IPS DF 6.9 (cell line): ENCODE results near the gene TDRKH.
"Not testable (repeated sequence)": the region's sequence is repeated elsewhere in the genome, so short reads cannot be mapped to it uniquely, and the experiment has no call there.

Experiments used
- DNase-seq: peaks from one replicate; pipeline ENCODE4 v3.0.0-alpha.2; 2013; ENCODE audit warnings: low read depth, low spot score
- H3K27ac ChIP-seq: one replicate; pipeline ENCODE4 v1.5.1; 2013; ENCODE audit warnings: low read length, control low read depth
- H3K27me3 ChIP-seq: 2 replicates; pipeline ENCODE4 v1.6.1; 2013; ENCODE audit warnings: mild to moderate bottlenecking, low read length; ENCODE audit not compliant: control insufficient read depth, insufficient read depth
- H3K36me3 ChIP-seq: 2 replicates; pipeline ENCODE4 v1.6.1; 2013; ENCODE audit warnings: low read length; ENCODE audit not compliant: control insufficient read depth, insufficient read depth
- H3K4me1 ChIP-seq: 2 replicates; pipeline ENCODE4 v1.6.1; 2013; ENCODE audit warnings: low read length; ENCODE audit not compliant: control insufficient read depth, insufficient read depth
- H3K4me3 ChIP-seq: 2 replicates; pipeline ENCODE4 v1.5.1; 2013; ENCODE audit warnings: mild to moderate bottlenecking, low read length
- H3K9me3 ChIP-seq: 2 replicates; pipeline ENCODE4 v1.6.1; 2013; ENCODE audit warnings: low read length, inconsistent platforms; ENCODE audit not compliant: control insufficient read depth, insufficient read depth
- WGBS: extraction: QIAGEN DNeasy Blood & Tissue Kit; methylation state at CpG from one replicate; pipeline ENCODE4 v1.1.7; 2013; ENCODE audit warnings: mixed read lengths, missing lambda C conversion rate; ENCODE audit not compliant: insufficient read length, insufficient coverage; 5-methylcytosine and 5-hydroxymethylcytosine counted together

TDRKH gene

GRCh38 chr1:151768351-151769066 lies 21.8 kb downstream of the TDRKH start:
- H3K36me3 ChIP-seq, H3K27ac ChIP-seq, H3K27me3 ChIP-seq, H3K4me3 ChIP-seq, H3K9me3 ChIP-seq, H3K4me1 ChIP-seq, DNase-seq: not testable (repeated sequence)
- WGBS = no CpG with 5 or more reads among the region's 7 CpGs

GRCh38 chr1:151763990-151764389 lies 26.3 kb downstream of the TDRKH start:
- 100% methylated on average over 2 of the region's 10 CpGs for WGBS

GRCh38 chr1:151762941-151763921 lies 27.1 kb downstream of the TDRKH start, which contains the start of gene MRPL9:
MRPL9 (minus strand) TSS chr1:151763496; CDS start chr1:151763479, 17 bp downstream.
- H3K27ac ChIP-seq = no peak within 1 kb of the TSS
- no CpG with 5 or more reads among the region's 68 CpGs for WGBS
- no peaks in the 10 kb centered on the region for H3K9me3 ChIP-seq
- H3K27me3 ChIP-seq = no peaks in the 10 kb centered on the region
- peak; percentile 35 for DNase-seq
- H3K4me1 ChIP-seq = peaks cover 1% of the 10 kb centered on the region; the same call in 1 of the 2 replicates
- peak within 1 kb of the TSS; percentile 88 for H3K4me3 ChIP-seq
- peaks cover 15% of the 10 kb centered on the region for H3K36me3 ChIP-seq

More at GRCh38 chr1:151763990-151764389, 26.3 kb downstream of the TDRKH start:
- Histone ChIP-seq H3K27ac (no peak overlapping the region), H3K27me3 (no peaks in the 10 kb centered on the region), H3K4me1 (peaks cover 1% of the 10 kb centered on the region; the same call in 1 of the 2 replicates), H3K9me3 (no peaks in the 10 kb centered on the region), H3K4me3 (peak overlapping the region; percentile 88; the same call in 1 of the 2 replicates), H3K36me3 (peaks cover 15% of the 10 kb centered on the region)
- no peak for DNase-seq

GRCh38 chr1:151760597-151761385 lies 29.5 kb downstream of the TDRKH start:
- H3K4me1 ChIP-seq = peaks cover 1% of the 10 kb centered on the region; the same call in 1 of the 2 replicates
- H3K27ac ChIP-seq = no peak overlapping the region
- WGBS = no CpG with 5 or more reads among the region's 7 CpGs

GRCh38 chr1:151759241-151759640 lies 31.1 kb downstream of the TDRKH start:
- DNase-seq = no peak
- no peak overlapping the region for H3K4me3 ChIP-seq
- no peaks in the 10 kb centered on the region for H3K27me3 ChIP-seq
- no peaks in the 10 kb centered on the region for H3K9me3 ChIP-seq
- peaks cover 1% of the 10 kb centered on the region; the same call in 1 of the 2 replicates for H3K4me1 ChIP-seq
- H3K27ac ChIP-seq = no peak overlapping the region
- H3K36me3 ChIP-seq = peaks cover 18% of the 10 kb centered on the region

More at GRCh38 chr1:151760597-151761385, 29.5 kb downstream of the TDRKH start:
- no peak for DNase-seq
- no peaks in the 10 kb centered on the region for H3K27me3 ChIP-seq
- no peak overlapping the region for H3K4me3 ChIP-seq
- peaks cover 18% of the 10 kb centered on the region for H3K36me3 ChIP-seq
- no peaks in the 10 kb centered on the region for H3K9me3 ChIP-seq

GRCh38 chr1:151756291-151756690 lies 34.0 kb downstream of the TDRKH start:
- Histone ChIP-seq H3K27ac (no peak overlapping the region), H3K4me1 (no peaks in the 10 kb centered on the region), H3K27me3 (no peaks in the 10 kb centered on the region), H3K9me3 (no peaks in the 10 kb centered on the region), H3K4me3 (no peak overlapping the region), H3K36me3 (peaks cover 12% of the 10 kb centered on the region)
- WGBS = no CpG with 5 or more reads among the region's 1 CpG
- no peak for DNase-seq

GRCh38 chr1:151741516-151741915 lies 48.8 kb downstream of the TDRKH start:
- Histone ChIP-seq H3K4me3 (no peak overlapping the region), H3K4me1 (no peaks in the 10 kb centered on the region), H3K27ac (no peak overlapping the region), H3K27me3 (no peaks in the 10 kb centered on the region), H3K9me3 (peaks cover 3% of the 10 kb centered on the region), H3K36me3 (no peaks in the 10 kb centered on the region)
- no CpG with 5 or more reads among the region's 4 CpGs for WGBS
- DNase-seq = no peak

GRCh38 chr1:151739590-151740355 lies 50.5 kb downstream of the TDRKH start:
- Histone ChIP-seq H3K27ac (no peak overlapping the region), H3K4me3 (no peak overlapping the region), H3K27me3 (no peaks in the 10 kb centered on the region), H3K36me3 (no peaks in the 10 kb centered on the region), H3K9me3 (peaks cover 3% of the 10 kb centered on the region), H3K4me1 (no peaks in the 10 kb centered on the region)
- no peak for DNase-seq
- WGBS = no CpG with 5 or more reads among the region's 3 CpGs

DNA sequence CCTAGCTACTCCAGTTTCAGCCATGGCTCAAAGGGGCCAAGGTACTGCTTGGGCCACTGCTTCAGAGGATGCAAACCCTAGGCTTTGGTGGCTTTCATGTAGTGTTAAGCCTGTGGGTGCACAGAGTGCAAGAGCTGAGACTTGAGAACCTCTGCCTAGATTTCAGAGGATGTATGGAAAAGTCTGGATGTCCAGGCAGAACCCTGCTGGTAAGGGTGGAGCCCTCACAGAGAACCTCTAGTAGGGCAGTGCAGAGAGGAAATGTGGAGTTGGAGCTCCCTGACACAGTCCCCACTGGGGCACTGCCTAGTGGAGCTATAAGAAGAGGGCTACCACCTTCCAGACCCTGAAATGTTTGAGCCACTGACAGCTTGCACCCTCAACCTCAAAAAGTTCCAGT lies 52.8 kb downstream of the TDRKH start:
- peaks cover 3% of the 10 kb centered on the region for H3K9me3 ChIP-seq
- H3K27me3 ChIP-seq = no peaks in the 10 kb centered on the region
- H3K4me3 ChIP-seq = no peak overlapping the region
- H3K36me3 ChIP-seq = no peaks in the 10 kb centered on the region
- no peak for DNase-seq
- H3K4me1 ChIP-seq = no peaks in the 10 kb centered on the region
- no peak overlapping the region for H3K27ac ChIP-seq
